Subcutaneous adipose tissue (tissue), 4 donors: ENCODE data around the gene UBASH3B. TPM values are rescaled to one million over a fixed set of nuclear protein-coding genes. Genes with fewer than 3 reads are reported as not detected.

Experiments
- CTCF ChIP-seq: fragments of 450-650 bp; IDR thresholded peaks from one replicate; pipeline ENCODE4 v1.5.1; 2016; ENCODE audit warnings: low read depth, mild to moderate bottlenecking, control low read depth, antibody characterized with exemption, moderate library complexity
- total RNA-seq, 4 donors: library from RNA; depleted of rRNA; stranded (reverse); fragments of >200 nt; gene quantifications; one replicate each; pipeline ENCODE4 v1.1.0, GENCODE V29; 2016

Gene UBASH3B
- total RNA-seq, 4 donors from 2014 or later: 2.4 to 15.3 (median 7.1) TPM

DNA sequence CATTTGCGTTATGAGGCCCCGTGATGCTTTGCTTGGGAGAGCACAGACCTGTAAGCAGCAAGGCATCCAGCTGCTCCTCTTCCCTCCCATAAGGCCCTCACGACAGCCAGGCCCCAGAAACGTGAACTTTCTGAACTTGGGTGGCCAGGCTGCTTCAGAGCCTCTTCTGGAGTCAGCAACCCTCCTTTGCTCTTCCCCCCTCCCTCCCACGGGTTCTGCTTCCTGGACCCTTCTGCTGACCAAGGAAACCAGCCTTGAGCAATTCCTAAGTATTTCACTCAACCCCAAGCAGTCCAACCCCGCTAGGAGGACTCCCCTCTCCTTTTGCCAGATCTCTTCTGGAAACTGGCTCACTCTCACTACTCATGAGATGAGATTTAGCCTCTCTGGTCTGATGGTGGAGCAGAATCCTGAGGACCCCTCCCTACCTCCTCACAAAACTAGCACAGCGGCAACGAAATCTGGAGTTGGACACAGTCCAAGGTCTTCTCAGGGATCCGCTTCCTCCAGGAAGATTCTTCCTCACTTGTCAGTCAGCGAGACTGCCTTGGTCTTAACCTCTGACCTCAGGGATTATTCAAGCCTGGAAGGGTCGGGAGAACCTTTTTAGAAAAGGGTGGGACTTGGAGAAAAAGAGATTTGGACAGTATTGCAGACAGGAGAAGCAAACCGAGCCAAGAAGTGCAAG, 86.2 kb downstream of the UBASH3B start:
- no peak for TF ChIP-seq CTCF

- TF ChIP-seq CTCF: no peak
Observed at GRCh38 chr11:122742301-122743018, 86.9 kb downstream of the UBASH3B start.

DNA sequence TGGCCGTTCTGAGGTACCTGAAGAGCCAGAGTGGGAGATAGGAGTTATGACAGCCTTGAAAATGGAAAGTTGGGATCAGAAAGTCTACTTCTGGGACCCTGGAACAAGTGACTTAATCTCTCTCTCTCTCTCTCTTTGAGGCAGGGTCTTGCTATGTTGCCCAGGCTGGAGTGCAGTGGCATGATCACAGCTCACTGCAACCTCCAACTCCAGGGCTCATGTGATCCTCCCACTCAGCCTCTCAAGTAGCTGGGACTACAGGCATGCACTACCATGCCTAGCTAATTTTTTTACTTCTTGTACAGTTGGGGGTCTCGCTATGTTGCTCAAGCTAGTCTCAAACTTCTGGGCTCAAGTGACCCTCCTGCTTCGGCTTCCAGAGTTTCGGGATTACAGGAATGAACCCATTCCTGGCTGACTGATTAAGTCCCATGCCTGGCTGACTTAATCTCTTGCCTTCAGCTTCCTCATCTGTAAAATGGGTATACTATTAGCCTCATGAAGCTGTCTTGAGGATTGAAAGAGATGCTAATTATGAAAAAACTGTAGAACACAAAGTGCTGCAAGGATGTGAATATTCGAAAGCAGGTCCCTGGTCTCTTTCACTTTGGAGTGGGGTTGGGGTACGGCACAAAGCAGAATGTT, 87.7 kb downstream of the UBASH3B start:
- no peak for TF ChIP-seq CTCF

DNA sequence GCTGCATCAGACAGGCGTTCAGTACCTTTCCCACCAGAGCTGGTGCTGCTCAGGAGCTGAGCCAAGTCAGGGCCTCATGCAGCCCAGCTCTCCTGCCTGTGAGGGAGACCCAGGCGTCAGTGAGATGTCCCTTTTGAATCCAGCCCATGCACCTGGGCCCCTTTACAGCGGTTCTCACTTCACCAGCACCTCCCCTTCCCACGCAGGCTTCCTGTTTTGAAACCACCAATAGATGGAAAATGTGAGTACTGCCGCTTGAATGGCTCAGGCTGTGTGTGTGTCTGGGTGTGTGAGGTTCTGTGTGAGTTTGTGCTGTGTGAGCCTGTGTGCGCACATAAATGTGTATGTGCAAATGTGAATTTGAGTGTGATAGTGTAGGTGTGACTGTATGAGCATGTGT, 88.4 kb downstream of the UBASH3B start:
- no peak for TF ChIP-seq CTCF

DNA sequence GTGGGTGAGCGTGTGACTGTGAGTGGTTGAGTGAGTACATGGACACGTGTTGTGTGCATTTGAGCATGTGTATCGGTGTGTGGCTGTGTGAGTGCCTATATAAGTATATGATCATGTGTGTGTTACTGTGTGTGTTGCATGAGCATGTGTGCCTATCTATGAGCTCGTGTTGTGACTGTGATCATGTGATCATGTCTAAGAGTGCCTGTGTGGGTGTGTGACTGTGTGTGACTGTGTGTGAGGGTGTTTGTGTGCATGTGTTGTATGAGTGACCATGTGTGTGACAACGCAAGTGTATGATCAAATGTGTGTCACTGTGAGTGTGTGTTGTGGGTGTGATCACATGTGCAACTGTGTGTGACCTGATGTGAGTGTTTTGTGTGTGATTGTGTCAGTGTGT, 88.8 kb downstream of the UBASH3B start:
- TF ChIP-seq CTCF: no peak

DNA sequence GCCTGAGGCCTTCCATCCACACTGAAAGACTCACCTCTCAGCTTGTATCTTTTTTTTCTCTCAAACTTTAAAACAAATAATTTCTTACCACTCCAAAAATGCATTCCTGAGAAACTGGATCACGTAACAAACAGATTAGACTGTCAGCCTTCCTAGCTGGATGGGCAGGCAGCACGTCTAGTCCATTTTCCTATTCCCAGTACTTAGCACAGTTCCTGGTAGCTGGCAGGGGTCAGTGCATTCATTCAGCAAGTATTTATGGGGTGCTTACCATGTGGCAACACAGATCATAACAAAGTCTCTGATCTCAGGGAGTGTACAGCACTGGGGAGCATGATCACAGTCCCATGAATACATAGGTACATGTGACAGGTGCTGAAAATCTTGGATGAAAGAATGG, 89.6 kb downstream of the UBASH3B start:
- TF ChIP-seq CTCF: no peak

- no peak for TF ChIP-seq CTCF
Observed at GRCh38 chr11:122746050-122746478, 90.5 kb downstream of the UBASH3B start.
